Endodermal cell (in vitro differentiated cells): ENCODE measurements around the gene GPX4. TPM values are rescaled to one million over a fixed set of nuclear protein-coding genes. Genes with fewer than 3 reads are reported as not detected.

ENCODE experiments used
- DNase-seq: peaks from one replicate; pipeline ENCODE4 v3.0.0-alpha.2; 2017
- H3K27ac ChIP-seq: 2 replicates; pipeline ENCODE4 v1.5.1; 2013; ENCODE audit warnings: mild to moderate bottlenecking, low read depth, low read length, moderate library complexity
- H3K27me3 ChIP-seq: 2 replicates; pipeline ENCODE4 v1.6.1; 2013; ENCODE audit warnings: mild to moderate bottlenecking, low read length, moderate library complexity; ENCODE audit not compliant: insufficient read depth, control insufficient read depth, poor library complexity, severe bottlenecking
- H3K36me3 ChIP-seq: 2 replicates; pipeline ENCODE4 v1.7.0; 2013; ENCODE audit warnings: mild to moderate bottlenecking, low read length, moderate library complexity; ENCODE audit not compliant: control insufficient read depth, insufficient read depth
- H3K4me1 ChIP-seq: one replicate; pipeline ENCODE4 v1.7.0; 2013; ENCODE audit warnings: low read length; ENCODE audit not compliant: control insufficient read depth, insufficient read depth
- H3K4me3 ChIP-seq: 2 replicates; pipeline ENCODE4 v1.5.1; 2013; ENCODE audit warnings: mild to moderate bottlenecking, low read length, moderate library complexity
- H3K9ac ChIP-seq: 2 replicates; pipeline ENCODE4 v1.6.1; 2013; ENCODE audit warnings: mild to moderate bottlenecking, low read length, moderate library complexity; ENCODE audit not compliant: poor library complexity, severe bottlenecking; ENCODE audit errors: extremely low read depth
- H3K9me3 ChIP-seq: 2 replicates; pipeline ENCODE4 v1.6.1; 2013; ENCODE audit warnings: mild to moderate bottlenecking, low read length, moderate library complexity; ENCODE audit not compliant: control insufficient read depth
- H3K27ac Mint-ChIP-seq: 2 replicates; pipeline ENCODE4 v1.8.0; 2020; ENCODE audit warnings: mixed read lengths
- H3K27me3 Mint-ChIP-seq: 2 replicates; pipeline ENCODE4 v1.8.0; 2021; ENCODE audit warnings: mild to moderate bottlenecking, mixed read lengths; ENCODE audit not compliant: insufficient read depth
- H3K36me3 Mint-ChIP-seq: 2 replicates; pipeline ENCODE4 v1.8.0; 2020; ENCODE audit warnings: low read depth, mixed read lengths
- H3K4me1 Mint-ChIP-seq: 2 replicates; pipeline ENCODE4 v1.8.0; 2020; ENCODE audit warnings: mixed read lengths
- H3K4me3 Mint-ChIP-seq: 2 replicates; pipeline ENCODE4 v1.8.0; 2020; ENCODE audit warnings: mild to moderate bottlenecking, moderate library complexity, mixed read lengths
- H3K9me3 Mint-ChIP-seq: 2 replicates; pipeline ENCODE4 v1.8.0; 2020; ENCODE audit warnings: mild to moderate bottlenecking, mixed read lengths
- WGBS, 2 experiments: methylation state at CpG; one replicate each; pipeline versions ENCODE4 v1.1.5 to v1.1.7; 2013; ENCODE audit warnings: missing lambda C conversion rate in 2 of 2, mixed read lengths in 1 of 2; ENCODE audit not compliant: insufficient coverage in 1 of 2, insufficient read length in 1 of 2; 5-methylcytosine and 5-hydroxymethylcytosine counted together
- total RNA-seq, 2 donors: library from RNA; stranded (reverse); fragmentation: NEBNext Ultra II Directional in 1 of 2; extraction: Animal tissue kit (Norgen Biotek cat#: 25700) in 1 of 2; gene quantifications; 2 replicates in 1 of 2; 3 replicates in 1 of 2; pipeline ENCODE4 v1.2.1, GENCODE V29; 2021
- TF ChIP-seq, protein P1 (sequence below): fragments of 200-600 bp; sonication (generic); conservative IDR thresholded peaks from 2 replicates; pipeline ENCODE4 v1.5.0; 2021; ENCODE audit warnings: antibody characterized with exemption, mild to moderate bottlenecking

GPX4 gene
- total RNA-seq, 2 donors from 2014 or later, result 331 to 449 TPM

GRCh38 chr19:1097810-1098176, 6.0 kb upstream of the GPX4 start:
- Mint-ChIP-seq H3K9me3 (no peaks in the 10 kb centered on the region), H3K4me3 (no peak overlapping the region), H3K27ac (no peak overlapping the region), H3K4me1 (peaks cover 8% of the 10 kb centered on the region), H3K36me3 (peaks cover 11% of the 10 kb centered on the region), H3K27me3 (no peaks in the 10 kb centered on the region)
- Histone ChIP-seq H3K36me3 (peaks cover 12% of the 10 kb centered on the region), H3K27me3 (no peaks in the 10 kb centered on the region), H3K4me1 (peaks cover 5% of the 10 kb centered on the region), H3K27ac (no peak overlapping the region), H3K9me3 (no peaks in the 10 kb centered on the region), H3K9ac (no peak overlapping the region), H3K4me3 (no peak overlapping the region)
- no peak for DNase-seq
- WGBS, 2 experiments, result 97 to 99% methylated on average over 5 to 7 of the region's 7 CpGs
- TF ChIP-seq, protein P1, sequence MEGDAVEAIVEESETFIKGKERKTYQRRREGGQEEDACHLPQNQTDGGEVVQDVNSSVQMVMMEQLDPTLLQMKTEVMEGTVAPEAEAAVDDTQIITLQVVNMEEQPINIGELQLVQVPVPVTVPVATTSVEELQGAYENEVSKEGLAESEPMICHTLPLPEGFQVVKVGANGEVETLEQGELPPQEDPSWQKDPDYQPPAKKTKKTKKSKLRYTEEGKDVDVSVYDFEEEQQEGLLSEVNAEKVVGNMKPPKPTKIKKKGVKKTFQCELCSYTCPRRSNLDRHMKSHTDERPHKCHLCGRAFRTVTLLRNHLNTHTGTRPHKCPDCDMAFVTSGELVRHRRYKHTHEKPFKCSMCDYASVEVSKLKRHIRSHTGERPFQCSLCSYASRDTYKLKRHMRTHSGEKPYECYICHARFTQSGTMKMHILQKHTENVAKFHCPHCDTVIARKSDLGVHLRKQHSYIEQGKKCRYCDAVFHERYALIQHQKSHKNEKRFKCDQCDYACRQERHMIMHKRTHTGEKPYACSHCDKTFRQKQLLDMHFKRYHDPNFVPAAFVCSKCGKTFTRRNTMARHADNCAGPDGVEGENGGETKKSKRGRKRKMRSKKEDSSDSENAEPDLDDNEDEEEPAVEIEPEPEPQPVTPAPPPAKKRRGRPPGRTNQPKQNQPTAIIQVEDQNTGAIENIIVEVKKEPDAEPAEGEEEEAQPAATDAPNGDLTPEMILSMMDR, result no peak

DNA sequence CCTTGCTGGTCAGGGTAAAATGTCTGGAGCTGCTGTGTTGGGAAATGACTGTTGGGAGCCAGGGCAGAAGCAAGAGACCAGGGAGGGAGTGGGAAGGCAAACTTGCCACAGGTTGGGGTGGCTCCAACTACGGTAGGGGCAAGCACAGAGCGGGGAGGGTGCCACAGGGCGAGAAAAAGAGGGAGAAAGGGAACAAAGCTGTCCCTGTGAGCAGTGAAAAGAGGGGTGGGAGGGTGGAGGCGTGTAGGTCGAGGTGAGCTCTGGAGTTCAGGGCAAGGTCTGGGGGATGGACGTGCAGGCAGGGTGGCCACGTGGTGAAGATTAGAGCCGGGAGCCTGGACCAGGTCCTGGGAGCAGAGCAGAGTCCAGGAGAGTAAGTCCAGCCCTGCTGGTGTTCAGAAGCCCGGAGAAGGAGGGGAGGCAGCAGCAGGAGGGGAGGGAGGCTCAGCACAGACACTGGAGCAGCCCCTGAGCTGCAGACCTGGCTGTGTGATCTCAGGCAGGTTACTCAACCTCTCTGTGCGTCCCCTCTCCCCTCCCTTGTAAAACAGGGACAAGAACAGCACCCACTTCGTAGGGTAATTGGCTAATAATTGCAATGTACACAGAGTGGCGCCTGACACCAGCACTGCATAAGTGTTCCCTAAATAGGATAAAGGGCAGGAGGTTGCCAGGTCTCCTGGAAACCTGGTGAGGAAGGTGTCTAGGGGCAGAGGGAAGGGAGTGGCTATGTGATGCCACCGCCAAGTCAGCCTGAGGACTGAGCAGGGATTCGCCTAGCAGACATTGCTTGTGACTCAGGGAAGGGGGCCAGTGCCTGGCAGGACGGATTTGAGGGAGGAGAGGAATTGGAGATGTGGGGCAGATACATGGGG, 5.4 kb upstream of the GPX4 start:
- WGBS, 2 experiments, result 83 to 88% methylated on average over 11 to 15 of the region's 15 CpGs

DNA sequence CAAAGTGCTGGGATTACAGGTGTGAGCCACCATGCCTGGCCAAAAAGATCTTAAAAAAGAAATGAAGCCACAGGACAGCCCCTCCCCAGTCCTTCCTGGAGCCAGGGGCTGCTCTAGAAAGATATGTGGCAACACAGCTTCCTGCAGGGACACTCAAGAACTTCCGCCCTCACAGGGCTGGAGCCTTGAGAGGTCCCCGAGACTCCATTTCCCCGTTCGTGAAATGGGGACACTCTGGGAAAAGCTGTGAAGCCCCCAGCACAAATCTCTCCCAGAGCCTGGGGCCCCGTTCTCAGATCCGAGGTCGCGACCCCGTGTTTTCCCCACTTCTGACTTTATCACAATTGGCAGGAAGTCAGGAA, 2.5 kb upstream of the GPX4 start:
- Histone ChIP-seq H3K9me3 (no peaks in the 10 kb centered on the region), H3K4me3 (no peak overlapping the region), H3K27ac (peak overlapping the region; percentile 49), H3K36me3 (peaks cover 5% of the 10 kb centered on the region), H3K27me3 (no peaks in the 10 kb centered on the region), H3K9ac (no peak overlapping the region), H3K4me1 (peaks cover 5% of the 10 kb centered on the region)
- H3K27ac Mint-ChIP-seq, result peak overlapping the region; percentile 94
- no peak overlapping the region for H3K4me3 Mint-ChIP-seq
- H3K27me3 Mint-ChIP-seq, result no peaks in the 10 kb centered on the region
- H3K36me3 Mint-ChIP-seq, result peaks cover 3% of the 10 kb centered on the region
- TF ChIP-seq, protein P1, result no peak
- no peak for DNase-seq
- WGBS, 2 experiments, result 79 to 82% methylated on average over 7 to 9 of the region's 9 CpGs
- peaks cover 6% of the 10 kb centered on the region for H3K4me1 Mint-ChIP-seq
- H3K9me3 Mint-ChIP-seq, result no peaks in the 10 kb centered on the region

More for the DNA sequence above, 5.4 kb upstream of the GPX4 start:
- no peaks in the 10 kb centered on the region for H3K27me3 Mint-ChIP-seq
- peaks cover 5% of the 10 kb centered on the region for H3K36me3 Mint-ChIP-seq
- peaks cover 5% of the 10 kb centered on the region for H3K4me1 ChIP-seq
- H3K4me3 ChIP-seq, result no peak overlapping the region
- no peak for DNase-seq
- no peak overlapping the region for H3K27ac ChIP-seq
- H3K27me3 ChIP-seq, result no peaks in the 10 kb centered on the region
- H3K4me1 Mint-ChIP-seq, result peaks cover 8% of the 10 kb centered on the region
- H3K9me3 Mint-ChIP-seq, result no peaks in the 10 kb centered on the region
- TF ChIP-seq, protein P1, result no peak
- peaks cover 5% of the 10 kb centered on the region for H3K36me3 ChIP-seq
- no peak overlapping the region for H3K27ac Mint-ChIP-seq
- no peak overlapping the region for H3K9ac ChIP-seq
- H3K4me3 Mint-ChIP-seq, result no peak overlapping the region
- H3K9me3 ChIP-seq, result no peaks in the 10 kb centered on the region
